IMR-90 (cell line): ENCODE measurements around the gene SERP1. TPM values are rescaled to one million over a fixed set of nuclear protein-coding genes. Genes with fewer than 3 reads are reported as not detected.

Experiments used
- ATAC-seq: fragments of 200-7000 bp; cut with Tn5 transposase; 2 replicates; pipeline ENCODE4 v1.9.1; 2020; ENCODE audit warnings: low read depth, mild to moderate bottlenecking, moderate library complexity
- BruUV-seq: library from RNA; stranded (reverse); fragments of 400-500 nt; replicated peaks from 2 replicates; lab custom pipeline; 2021; lab: Mats Ljungman, UMichigan
- CTCF ChIA-PET: fragments of 300-600 bp; formaldehyde crosslinking; extraction: SDS; loops from one replicate; lab custom pipeline; 2021; ENCODE audit warnings: antibody characterized with exemption; lab: Yijun Ruan, JAX
- POLR2A ChIA-PET: fragments of 300-600 bp; sonication (Branson Sonifier 250); formaldehyde crosslinking; loops from one replicate; lab custom pipeline; 2022; ENCODE audit warnings: antibody characterized with exemption; ENCODE audit not compliant: unreplicated experiment; lab: Charles Lee
- DNase-seq: peaks from one replicate; pipeline ENCODE4 v3.0.0; 2013
- H2AFZ ChIP-seq: replicated peaks from 2 replicates; pipeline ENCODE3; 2013; ENCODE audit warnings: low read length, mild to moderate bottlenecking; ENCODE audit not compliant: poor library complexity
- H2AK5ac ChIP-seq: 2 replicates; pipeline ENCODE4 v1.6.1; 2013; ENCODE audit warnings: low read depth, low read length, inconsistent platforms
- H2AK9ac ChIP-seq: replicated peaks from 2 replicates; pipeline ENCODE3; 2013; ENCODE audit warnings: mild to moderate bottlenecking, low read depth, low read length, moderate library complexity; ENCODE audit not compliant: poor library complexity
- H2BK120ac ChIP-seq: 2 replicates; pipeline ENCODE4 v1.6.1; 2013; ENCODE audit warnings: low read depth, low read length, inconsistent platforms
- H2BK15ac ChIP-seq: 3 replicates; pipeline ENCODE4 v1.6.1; 2013; ENCODE audit warnings: low read depth, low read length, inconsistent platforms
- H2BK20ac ChIP-seq: 2 replicates; pipeline ENCODE4 v1.6.1; 2013; ENCODE audit warnings: low read depth, mild to moderate bottlenecking, inconsistent platforms, low read length, moderate library complexity
- H2BK5ac ChIP-seq: 2 replicates; pipeline ENCODE4 v1.6.1; 2013; ENCODE audit warnings: mild to moderate bottlenecking, low read depth, low read length, inconsistent platforms; ENCODE audit not compliant: poor library complexity, severe bottlenecking
- H3K14ac ChIP-seq: replicated peaks from 2 replicates; pipeline ENCODE4 v1.6.1; 2013; ENCODE audit warnings: low read depth, low read length, inconsistent platforms
- H3K18ac ChIP-seq: 2 replicates; pipeline ENCODE4 v1.6.1; 2013; ENCODE audit warnings: low read depth, low read length, control low read depth
- H3K23ac ChIP-seq: 2 replicates; pipeline ENCODE4 v1.6.1; 2013; ENCODE audit warnings: low read depth, low read length, inconsistent platforms
- H3K27ac ChIP-seq: 2 replicates; pipeline ENCODE4 v1.5.1; 2013; ENCODE audit warnings: mild to moderate bottlenecking, control low read depth, low read length; ENCODE audit not compliant: insufficient read depth
- H3K27me3 ChIP-seq: 2 replicates; pipeline ENCODE4 v1.6.1; 2013; ENCODE audit warnings: low read length; ENCODE audit not compliant: control insufficient read depth, insufficient read depth
- H3K36me3 ChIP-seq: 2 replicates; pipeline ENCODE4 v1.6.1; 2013; ENCODE audit warnings: low read length, mixed read lengths; ENCODE audit not compliant: control insufficient read depth, insufficient read depth
- H3K4ac ChIP-seq: 2 replicates; pipeline ENCODE4 v1.6.1; 2013; ENCODE audit warnings: low read depth, low read length, inconsistent platforms
- H3K4me1 ChIP-seq: 2 replicates; pipeline ENCODE4 v1.6.1; 2013; ENCODE audit warnings: low read length, mixed read lengths; ENCODE audit not compliant: control insufficient read depth, insufficient read depth
- H3K4me2 ChIP-seq: 2 replicates; pipeline ENCODE4 v1.6.1; 2013; ENCODE audit warnings: low read depth, mild to moderate bottlenecking, control low read depth, low read length, moderate library complexity
- H3K4me3 ChIP-seq: 2 replicates; pipeline ENCODE4 v1.5.1; 2013; ENCODE audit warnings: low read depth, mild to moderate bottlenecking, control low read depth, low read length, moderate library complexity; ENCODE audit not compliant: insufficient read depth
- H3K56ac ChIP-seq: 2 replicates; pipeline ENCODE4 v1.6.1; 2013; ENCODE audit warnings: low read length, inconsistent platforms; ENCODE audit not compliant: insufficient read depth; ENCODE audit errors: extremely low read depth
- H3K79me1 ChIP-seq, 2 experiments: 2 replicates each; pipeline ENCODE4 v1.6.1; 2013; ENCODE audit warnings: low read length in 2 of 2, inconsistent platforms in 1 of 2, low read depth in 1 of 2
- H3K9ac ChIP-seq: 2 replicates; pipeline ENCODE4 v1.6.1; 2013; ENCODE audit warnings: low read depth, low read length, control low read depth
- H3K9me1 ChIP-seq: 2 replicates; pipeline ENCODE4 v1.6.1; 2013; ENCODE audit warnings: low read length, inconsistent platforms; ENCODE audit not compliant: insufficient read depth
- H3K9me3 ChIP-seq: 2 replicates; pipeline ENCODE4 v1.6.1; 2013; ENCODE audit warnings: low read length; ENCODE audit not compliant: control insufficient read depth, insufficient read depth
- H4K20me1 ChIP-seq: 2 replicates; pipeline ENCODE4 v1.6.1; 2013; ENCODE audit warnings: low read length, inconsistent platforms; ENCODE audit not compliant: insufficient read depth
- H4K5ac ChIP-seq: 2 replicates; pipeline ENCODE4 v1.6.1; 2013; ENCODE audit warnings: mild to moderate bottlenecking, low read depth, low read length, control low read depth
- H4K8ac ChIP-seq, 2 experiments: 2 replicates each; pipeline ENCODE4 v1.6.1; 2013; ENCODE audit warnings: low read depth in 2 of 2, low read length in 2 of 2, control low read depth in 1 of 2, inconsistent platforms in 1 of 2
- H4K91ac ChIP-seq: 2 replicates; pipeline ENCODE4 v1.6.1; 2013; ENCODE audit warnings: low read depth, low read length, inconsistent platforms; ENCODE audit not compliant: insufficient read depth
- FOS ChIP-seq: fragments of 150-350 bp; IDR thresholded peaks from 2 replicates; pipeline ENCODE4 v1.6.1; 2016; ENCODE audit warnings: low read depth, low read length
- dilution Hi-C: fragments of 300-500 bp; cut with HindIII; formaldehyde crosslinking; loops from one replicate; pipeline ENCODE4 v1.14.3; 2018; ENCODE audit warnings: low sequenced_read_pairs; ENCODE audit not compliant: unreplicated experiment
- in situ Hi-C: fragments of 300-500 bp; cut with MboI; formaldehyde crosslinking; loops from 3 replicates; pipeline ENCODE4 v1.14.3; 2019; ENCODE audit warnings: low sequenced_read_pairs, inconsistent platforms, mixed read lengths
- intact Hi-C: fragments of 100-400 bp; cut with micrococcal nuclease; formaldehyde crosslinking; loops from 2 replicates; pipeline ENCODE4 v1.10.0; 2022
- polyA plus RNA-seq, 3 experiments: library from polyadenylated mRNA; depleted of rRNA; stranded (reverse); fragments of >200 nt; gene quantifications; 2 replicates each; pipeline ENCODE4 v1.2.3, GENCODE V29; 2012; ENCODE audit warnings: low replicate concordance in 1 of 3
- total RNA-seq: library from RNA; depleted of rRNA; stranded (reverse); fragments of >200 nt; gene quantifications from 2 replicates; pipeline ENCODE4 v1.2.3, GENCODE V29; 2012

Gene SERP1
- total and polyA plus RNA-seq, 2 of the 4 experiments (the other 2 are of a cell fraction) = 64.0 to 73.4 TPM

- H4K5ac ChIP-seq = no peak overlapping the region
- H2AK9ac ChIP-seq = no peak overlapping the region
- dilution Hi-C loops (no loop called here), in situ Hi-C loops (no loop called here), intact Hi-C loops (no loop called here)
- no peaks in the 10 kb centered on the region for H3K9me3 ChIP-seq
- DNase-seq (no peak), ATAC-seq (no peak)
- no peak overlapping the region for H4K91ac ChIP-seq
- no peak for TF ChIP-seq FOS
- no peak overlapping the region for H3K14ac ChIP-seq
- H3K9me1 ChIP-seq = no peaks in the 10 kb centered on the region
- no peak overlapping the region for H2AFZ ChIP-seq
- no peak overlapping the region for H3K4me2 ChIP-seq
- H2BK15ac ChIP-seq = no peak overlapping the region
- H3K27me3 ChIP-seq = no peaks in the 10 kb centered on the region
- H3K4me3 ChIP-seq = no peak overlapping the region
- no peak overlapping the region for H2BK20ac ChIP-seq
- H2BK120ac ChIP-seq = no peak overlapping the region
- H3K56ac ChIP-seq = no peak overlapping the region
- no peaks in the 10 kb centered on the region for H4K20me1 ChIP-seq
- no peak overlapping the region for H3K18ac ChIP-seq
- H3K27ac ChIP-seq = no peak overlapping the region
- H3K79me1 ChIP-seq = no peaks in the 10 kb centered on the region
- BruUV-seq = no TSS peak
- no peak overlapping the region for H3K4ac ChIP-seq
- no peak overlapping the region for H3K9ac ChIP-seq
- H2BK5ac ChIP-seq = no peak overlapping the region
- peaks cover 2% of the 10 kb centered on the region; the same call in 1 of the 2 replicates for H3K4me1 ChIP-seq
- H3K36me3 ChIP-seq = no peaks in the 10 kb centered on the region
- no peak overlapping the region for H4K8ac ChIP-seq
- POLR2A ChIA-PET = no interaction called here
- H2AK5ac ChIP-seq = no peak overlapping the region
- CTCF ChIA-PET = no interaction called here
- H3K23ac ChIP-seq = no peak overlapping the region
Observed at GRCh38 chr3:150531775-150532174, 14.5 kb downstream of the SERP1 start.
